GM18870 (cell line): Measurements from ENCODE around the gene HES6.

Experiments
- ATAC-seq: cut with Tn5 transposase; IDR thresholded peaks from one replicate; pipeline ENCODE4 v1.9.1; 2021; ENCODE audit warnings: moderate library complexity; ENCODE audit not compliant: unreplicated experiment

HES6 gene, protein sequence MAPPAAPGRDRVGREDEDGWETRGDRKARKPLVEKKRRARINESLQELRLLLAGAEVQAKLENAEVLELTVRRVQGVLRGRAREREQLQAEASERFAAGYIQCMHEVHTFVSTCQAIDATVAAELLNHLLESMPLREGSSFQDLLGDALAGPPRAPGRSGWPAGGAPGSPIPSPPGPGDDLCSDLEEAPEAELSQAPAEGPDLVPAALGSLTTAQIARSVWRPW

DNA sequence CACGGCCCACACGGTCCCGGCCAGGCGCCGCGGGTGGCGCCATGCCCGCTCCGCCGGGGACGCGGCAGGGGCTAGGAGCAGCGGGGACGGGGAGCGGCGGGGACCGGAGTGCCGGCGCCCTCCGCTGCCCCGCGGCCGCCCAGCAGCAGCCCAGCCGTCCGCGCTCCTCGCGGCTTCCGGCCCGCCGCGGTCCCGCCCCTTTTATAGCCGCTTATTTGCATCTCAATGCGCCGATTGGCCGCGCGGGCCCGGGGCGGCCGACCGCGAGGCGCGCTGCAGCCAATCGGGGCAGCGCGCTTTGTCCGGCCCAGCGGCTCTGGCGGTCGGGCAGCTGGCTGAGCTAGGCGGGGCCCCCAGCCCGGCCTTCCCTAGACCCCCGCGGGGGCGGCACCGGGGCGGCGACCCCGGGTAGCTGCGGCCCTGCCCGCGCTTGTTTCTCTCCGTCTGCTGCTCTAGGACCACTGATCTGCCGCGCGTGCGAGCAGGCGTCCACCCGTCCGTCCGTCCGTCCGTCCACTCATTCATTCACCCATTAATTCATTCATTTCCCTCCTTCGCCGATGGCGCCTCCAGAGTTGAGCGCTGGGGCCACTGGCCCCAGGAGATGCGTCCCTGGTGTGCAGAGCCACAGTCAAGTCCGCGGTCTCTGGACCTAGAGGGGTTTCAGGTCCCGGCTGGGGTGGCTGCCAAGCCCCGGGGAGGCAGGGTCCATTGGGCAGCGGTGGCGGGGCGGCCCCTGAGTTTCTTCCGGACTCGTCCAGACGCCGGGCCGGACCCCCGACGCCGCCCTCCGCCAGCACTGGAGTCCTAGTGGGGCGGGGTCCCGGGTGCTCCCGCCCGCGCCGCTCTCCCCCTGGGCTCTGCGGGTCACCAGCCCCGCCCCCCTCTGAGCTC lies at the start of gene HES6:
TSS of gene HES6 (minus strand) at position 176 of the 894 bp plus-strand sequence. CDS start at position 43, 133 bp downstream.
- peak; percentile 42 for ATAC-seq

DNA sequence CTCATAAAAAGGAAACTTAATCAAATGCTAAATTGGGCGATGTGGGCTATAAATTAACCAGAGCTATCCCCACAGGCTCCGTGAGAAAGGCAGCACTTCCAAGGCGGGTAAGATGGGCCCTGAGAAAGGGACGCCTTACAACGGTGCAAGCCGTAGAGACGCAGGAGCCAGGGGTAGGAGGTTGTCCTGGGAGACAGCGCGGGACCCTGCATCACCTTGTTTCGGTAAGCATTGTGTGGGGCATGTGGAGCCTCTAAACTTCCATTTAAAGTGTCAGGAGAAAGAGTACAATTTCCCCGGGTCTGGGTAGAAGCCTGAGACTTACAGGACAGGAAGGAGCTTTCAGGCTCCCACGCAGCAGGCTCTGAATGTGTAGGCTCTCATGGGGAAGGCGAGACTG lies 49.7 kb upstream of the HES6 start:
- no peak for ATAC-seq

DNA sequence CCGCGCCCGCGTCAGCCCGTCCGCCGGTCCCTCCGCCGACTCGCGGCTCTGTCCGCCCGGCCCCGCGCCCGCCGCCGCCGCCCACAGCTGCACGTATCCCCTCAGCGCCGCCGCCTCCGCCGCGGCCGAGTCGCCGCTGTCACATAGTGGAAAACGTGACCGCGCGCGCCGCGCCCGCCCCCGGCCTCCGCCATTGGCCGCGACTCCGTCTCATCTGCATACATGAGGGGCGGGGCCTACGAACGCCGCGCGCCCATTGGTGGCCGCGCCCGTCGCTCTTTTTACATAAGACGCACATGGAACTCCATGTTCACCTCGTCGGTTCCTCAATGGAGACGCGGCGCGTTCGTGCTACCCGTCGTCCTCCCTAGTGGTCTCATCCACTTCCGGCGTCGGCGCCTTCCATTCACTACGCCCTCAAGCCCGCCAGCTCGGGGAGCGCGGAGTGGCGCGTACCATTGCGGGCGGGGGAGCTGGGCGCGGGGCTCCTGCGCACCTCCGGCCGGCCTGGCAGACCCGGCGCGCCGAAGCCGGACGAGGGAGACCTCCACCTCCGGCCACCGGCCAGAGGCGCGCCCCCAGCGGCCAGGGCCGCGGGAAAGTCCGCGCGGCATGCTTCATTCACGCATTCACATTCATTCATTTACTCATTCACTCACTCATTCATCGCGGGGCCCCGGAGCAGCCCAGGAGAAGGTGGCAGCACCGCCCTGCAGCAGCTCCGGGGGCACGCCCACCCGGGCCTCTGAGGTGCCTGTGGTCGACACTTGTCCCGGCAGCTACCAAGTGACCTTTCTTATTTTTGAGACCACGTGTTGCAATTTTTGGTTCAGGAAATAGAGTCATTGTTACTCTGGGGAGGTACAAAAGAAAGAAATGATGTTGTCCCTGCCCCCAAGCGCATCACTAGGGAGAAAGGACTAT lies 49.1 kb upstream of the HES6 start:
- peak; percentile 91 for ATAC-seq

DNA sequence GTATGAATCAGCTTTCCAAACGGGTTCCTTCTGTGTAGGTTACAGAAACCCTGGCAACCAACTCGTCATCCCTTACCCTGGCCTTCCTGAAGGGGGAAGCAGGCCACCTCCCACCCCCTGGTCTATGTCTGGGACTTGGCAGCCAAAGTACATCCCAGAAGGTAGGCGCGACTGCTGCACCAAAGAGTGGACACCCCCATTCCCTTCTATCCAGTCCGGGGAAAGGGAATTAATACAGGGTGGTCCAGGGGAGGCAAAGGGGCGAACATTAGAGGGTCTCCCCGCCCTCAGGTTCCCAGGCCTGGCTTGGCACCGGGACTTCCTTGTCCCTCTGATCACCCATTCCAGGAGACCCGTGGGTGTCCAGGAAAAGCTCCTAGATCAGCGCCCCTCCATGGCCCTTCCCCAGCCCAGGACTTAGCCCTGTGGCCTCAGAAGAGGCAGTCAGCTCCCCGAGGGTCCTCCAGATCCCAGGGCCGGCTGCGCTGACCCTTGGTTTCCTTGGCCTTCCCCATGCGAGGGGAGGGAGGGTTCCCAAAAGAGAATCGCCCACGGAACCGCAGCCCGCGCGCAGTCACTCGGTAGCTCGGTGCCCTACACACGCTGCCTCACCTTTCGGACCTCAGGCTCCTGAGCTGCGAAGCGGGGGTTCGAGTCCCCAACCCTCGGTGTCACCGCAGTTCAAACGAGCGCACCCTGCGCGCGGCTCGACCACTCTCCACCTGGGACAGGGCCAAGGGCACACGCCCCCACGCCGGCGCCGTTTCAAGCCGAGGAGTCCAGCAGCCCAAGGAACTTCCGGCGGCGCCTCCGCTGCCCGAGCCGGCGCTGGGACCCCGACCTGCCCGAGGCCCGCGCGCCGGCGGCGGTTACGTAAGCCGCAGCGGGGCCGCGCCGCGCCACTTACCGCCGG lies 48.2 kb upstream of the HES6 start, which contains the start of gene PER2:
TSS of gene PER2 (minus strand) at position 874 of the 913 bp plus-strand sequence. CDS start 10,674 bp downstream, outside the sequence.
- peak; percentile 3 for ATAC-seq

DNA sequence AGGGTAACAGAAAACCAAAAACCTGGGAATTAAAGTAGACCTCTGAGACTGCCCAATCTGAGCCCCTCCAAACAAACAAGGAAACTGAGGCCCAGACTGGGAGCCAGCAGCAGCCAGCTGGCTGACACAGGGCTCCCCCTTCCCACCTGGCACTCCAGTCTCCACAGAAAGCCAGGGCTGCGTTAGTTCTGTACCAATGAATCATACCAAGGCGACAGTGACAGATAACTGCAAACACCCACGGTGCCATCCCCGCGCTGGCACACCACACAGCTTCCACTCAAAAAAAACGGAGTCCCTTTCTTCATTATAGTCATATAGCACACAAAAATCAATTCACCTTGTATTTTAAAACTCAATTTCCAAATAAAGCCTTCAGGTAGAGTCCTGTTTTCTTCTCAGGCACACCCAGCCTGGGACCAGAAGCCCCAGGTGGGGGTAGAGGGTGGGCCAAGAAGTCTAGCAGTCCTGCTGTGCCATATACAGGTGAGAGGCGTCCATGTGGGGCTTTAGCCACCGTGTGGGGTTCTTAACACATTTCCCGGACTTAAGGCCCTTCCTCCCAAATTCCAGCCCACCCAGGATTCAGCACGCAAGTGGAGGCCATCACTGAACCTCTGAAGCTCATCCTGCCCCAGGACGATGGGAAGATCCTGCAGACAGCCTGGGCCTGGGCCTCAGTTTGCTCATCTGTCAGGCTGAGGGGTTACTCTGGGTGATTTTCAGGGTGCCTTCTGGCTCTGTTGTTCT lies 47.3 kb upstream of the HES6 start:
- ATAC-seq: no peak

DNA sequence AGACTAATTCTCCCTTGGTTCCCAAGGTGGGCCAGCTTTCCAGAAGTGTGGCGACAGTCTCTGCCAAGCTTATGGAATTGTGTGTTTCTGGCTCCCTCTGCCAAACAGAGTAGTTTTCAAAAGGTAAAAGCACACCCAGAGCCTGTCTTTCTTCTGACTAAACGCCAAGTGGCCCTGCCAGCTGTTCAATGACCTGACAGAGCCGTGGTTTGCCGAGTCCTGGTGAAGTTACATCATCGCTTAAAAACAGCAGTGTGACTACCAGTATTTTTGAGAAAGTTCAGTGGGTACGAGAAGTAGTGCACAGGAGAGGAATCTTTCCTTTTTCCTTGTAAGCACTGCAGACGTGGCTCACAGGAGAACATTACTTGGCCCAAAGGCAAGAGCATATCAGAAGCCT lies 46.7 kb upstream of the HES6 start:
- no peak for ATAC-seq

DNA sequence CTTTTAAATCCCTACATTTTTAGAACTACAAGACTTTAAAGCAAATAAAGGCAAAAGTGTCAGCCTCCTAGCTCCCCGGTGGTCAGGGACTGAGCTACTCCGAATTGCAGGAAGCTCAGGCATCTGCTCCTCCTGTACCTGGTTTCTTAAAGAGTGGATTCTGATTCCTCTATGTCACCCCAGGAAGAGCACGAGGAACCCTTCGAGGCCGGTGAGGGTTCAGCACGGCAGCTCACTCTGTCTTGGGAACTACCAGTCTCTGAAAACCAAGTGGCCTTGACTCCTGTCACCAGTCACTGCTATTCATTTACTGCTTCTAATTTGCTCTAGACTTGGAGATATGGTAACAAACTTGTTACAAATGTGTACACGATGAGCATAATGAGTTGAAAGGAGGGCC lies 46.3 kb upstream of the HES6 start:
- ATAC-seq: no peak

DNA sequence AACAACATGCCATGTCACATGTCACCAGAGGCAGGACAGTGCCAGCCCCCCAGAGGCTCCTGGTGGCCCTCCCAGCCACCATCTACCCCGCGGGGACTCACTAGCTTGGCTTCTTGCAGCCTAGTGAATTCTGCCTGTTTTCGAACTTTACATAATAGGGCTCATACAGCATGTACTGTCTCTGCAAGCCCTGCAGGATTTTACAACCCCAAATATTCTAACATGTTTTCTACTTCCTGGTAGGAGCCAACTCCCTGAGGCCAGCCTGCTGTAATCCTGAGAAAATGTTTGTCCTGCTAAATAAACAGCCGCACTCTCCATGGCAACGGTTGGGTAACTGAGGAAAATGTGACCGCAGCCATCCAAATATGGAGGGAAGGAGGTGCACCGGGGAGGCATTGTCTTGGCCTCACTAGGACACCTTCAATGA lies 45.8 kb upstream of the HES6 start:
- ATAC-seq: no peak

DNA sequence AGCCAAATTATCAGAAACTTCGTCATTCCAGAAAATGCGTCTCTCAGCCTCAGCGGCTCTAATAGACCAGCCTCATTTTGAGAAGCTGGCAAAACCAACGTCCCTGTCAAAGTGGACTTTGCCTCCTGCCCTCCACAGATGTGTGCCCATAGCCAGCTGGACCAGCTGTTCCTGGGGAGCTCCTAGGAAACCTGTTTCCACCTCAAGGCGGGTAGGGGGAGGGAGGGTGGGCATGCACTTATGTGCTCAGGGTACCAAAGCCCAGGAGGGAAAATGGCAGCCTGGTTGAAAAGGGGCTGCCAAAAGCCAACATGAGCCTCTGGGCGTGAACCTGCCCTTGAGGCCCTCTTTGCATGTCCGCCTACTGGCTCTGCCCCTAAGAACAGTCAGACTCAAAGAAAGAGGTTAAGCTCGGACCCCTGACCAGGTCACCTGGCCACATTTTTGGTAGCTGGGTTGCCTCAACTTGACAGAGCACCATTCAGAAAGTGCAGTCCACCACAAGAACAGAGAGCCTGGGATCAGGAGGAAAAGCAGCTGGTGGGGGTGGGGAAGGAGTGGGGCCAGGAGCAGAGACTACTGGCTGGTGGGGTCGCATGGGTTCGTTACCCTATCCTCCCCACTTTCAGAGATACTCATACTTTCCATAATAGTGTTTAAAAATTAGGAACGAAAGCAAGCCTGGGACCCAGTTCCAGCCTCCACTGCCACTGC lies 45.1 kb upstream of the HES6 start:
- ATAC-seq: no peak

DNA sequence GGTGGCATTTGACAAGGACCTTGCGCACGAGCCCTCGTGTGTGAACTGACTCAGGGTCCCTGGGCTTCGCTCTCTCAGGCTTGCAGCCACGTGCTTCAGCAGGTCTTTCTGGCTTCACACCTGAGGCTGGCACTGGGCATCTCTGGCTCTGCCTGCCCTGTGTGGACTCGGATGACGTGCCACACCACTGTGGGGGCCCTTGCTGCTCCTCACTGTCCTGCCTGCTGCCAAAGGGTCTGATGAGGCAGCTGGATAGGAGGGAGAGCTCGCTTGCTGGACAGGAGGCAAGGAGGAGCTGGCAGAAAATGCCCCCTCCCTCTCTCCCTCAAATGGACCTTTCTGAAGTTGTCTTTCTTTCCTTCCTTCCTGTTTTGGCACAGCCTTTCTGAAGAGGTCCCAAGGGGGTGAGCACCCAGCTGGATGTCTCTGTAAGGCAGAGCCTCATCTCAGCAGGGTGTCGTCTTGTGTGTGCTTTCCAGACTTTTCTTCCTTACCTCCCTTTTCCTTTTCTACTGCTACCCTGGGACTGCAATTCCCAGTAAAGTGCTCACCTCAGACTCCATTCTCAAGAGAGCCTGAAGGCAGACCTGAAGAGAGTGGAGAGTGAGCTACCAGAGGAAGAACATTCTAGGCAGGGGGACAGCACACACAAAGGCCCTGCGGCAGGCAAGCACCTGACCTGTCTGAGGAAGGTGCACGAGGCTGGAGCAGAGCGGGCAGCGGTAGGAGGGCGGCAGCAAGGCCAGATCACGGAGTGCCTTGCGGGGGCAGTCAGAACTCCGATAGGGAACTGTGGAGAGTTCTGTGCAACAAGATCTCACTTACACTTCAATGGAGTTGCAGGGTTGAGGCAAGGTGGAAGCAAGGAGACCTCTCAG lies 43.3 kb upstream of the HES6 start:
- no peak for ATAC-seq

DNA sequence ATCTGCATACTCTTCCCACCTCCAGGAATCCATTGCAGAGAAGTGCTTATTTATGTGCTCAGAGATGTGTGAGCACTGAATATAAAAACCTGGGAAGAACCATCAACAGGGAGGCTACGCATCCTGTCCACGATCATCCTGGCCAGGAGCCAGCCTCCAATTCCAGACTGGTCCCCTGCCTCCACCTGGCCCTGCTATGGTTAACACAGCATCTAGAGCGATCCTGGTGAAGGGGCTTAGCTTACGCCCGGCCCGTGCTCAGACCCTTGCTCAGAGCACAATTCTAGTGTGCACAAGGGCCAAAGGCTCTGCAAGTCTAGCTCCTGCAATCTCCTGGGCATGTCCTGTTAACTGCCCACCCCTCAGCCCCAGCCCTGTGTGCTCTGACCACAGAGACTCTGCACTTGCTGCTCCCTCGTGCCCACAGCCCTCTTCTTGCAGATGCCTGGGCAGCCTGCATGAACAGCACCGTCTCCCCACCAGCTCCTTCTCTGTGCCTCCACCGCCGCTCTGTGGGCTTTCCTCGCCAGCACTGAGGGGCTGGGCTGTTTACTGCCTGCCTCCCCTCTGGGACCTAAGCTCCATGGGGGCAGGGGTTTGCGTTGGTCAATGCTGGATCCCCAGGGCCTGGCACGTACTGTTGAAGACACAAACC lies 42.1 kb upstream of the HES6 start:
- ATAC-seq: no peak

DNA sequence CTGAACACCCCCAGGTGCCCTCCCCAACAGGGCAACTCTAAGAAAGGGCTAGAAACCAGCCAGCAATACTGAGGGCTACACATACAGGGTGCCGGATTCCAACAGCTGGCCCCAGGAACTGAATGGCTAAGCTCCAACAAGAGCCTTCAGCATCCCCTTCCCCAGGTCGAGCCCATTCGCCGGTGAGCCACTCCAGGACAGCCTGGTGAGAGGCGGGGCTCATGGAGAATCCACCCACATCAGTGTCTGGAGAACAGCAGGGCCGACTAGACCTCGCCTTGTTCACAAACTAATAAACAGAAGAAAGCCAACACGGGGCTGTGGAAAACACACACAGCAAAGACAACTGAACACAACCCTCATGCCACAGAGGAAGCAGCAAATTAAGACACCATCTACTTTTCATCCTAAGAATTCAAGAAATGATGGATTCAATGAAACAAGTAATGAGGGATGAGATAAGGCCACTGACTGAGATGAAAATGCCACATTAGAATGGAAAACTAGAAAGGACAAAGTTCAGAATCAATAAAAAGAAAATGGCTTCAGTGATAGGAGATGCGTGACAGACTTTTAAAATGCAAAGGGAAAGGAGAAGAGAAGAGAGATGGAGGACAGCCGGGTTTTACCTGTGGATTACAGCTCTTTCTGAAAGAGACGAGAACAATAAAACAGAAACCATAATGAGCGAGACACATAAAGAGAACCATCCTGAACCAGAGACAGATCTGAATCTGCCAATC lies 40.4 kb upstream of the HES6 start:
- no peak for ATAC-seq

DNA sequence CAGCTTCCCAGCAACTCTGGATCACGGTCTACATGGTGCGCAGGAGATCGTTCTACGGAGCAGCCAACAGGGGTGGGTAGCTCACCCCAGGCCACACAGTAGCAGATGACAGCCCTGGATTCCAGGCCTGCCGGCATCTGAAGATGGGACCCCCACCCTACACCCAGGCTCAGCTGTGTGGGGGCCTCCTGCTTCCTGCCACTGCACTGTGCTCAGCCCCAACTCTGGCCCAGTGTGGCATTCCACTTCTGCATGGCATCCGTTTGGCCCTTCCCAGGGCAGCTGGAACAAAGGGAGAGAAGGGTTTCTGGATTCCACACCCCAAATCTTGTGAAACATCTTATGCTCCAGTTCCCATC lies 39.5 kb upstream of the HES6 start:
- ATAC-seq: no peak

DNA sequence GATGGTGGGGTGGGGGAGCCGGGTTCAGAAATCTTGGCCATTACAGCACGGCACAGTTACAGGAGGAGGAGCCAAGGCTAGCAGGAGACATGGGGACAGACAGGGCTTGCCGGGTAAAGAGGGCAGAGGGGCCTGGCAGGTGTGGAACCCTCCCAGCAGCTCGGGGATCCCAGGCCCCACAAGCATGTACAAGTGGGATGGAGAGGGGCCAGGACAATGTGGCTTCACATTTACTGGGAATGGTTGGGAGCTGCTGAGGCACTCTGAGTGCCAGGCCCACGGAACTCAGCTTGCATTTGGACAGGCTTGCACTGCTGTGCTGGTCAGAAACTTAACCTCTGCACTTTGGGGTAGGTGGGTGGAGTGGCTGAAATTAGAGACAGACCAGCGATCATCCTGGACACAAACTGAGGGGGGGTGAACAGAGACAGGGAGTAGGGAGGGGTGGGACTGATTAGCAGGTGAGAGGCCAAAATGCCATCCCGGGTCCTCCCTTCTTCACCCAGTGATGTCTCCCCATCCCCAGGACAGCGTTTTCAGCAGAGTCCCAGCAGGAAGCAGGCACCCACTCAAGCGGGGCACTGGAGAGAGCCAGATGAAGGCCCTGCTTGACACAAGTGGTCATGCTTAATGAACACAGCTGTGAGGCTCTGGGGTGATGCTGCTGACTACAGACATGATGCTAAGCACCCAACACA lies 38.9 kb upstream of the HES6 start:
- ATAC-seq: no peak

DNA sequence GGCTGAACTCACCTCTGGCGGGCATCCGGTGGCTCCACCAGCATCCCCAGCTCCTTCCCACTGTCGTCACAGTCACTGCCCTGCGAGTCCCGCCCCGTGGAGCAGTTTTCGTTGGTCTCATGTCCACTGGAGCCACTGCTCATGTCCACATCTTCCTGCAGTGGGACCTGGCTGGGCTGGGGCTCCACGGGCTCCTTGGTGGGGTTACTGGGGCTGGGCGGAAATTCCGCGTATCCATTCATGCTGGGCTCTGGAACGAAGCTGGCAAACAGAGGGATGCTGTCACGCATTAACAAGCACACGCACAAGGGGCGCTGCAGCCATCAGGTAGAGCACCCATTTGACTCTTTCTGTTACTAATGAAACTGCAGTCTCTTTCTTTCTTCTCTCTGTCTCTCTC lies 37.9 kb upstream of the HES6 start:
- ATAC-seq: no peak
